ENCODE measurements around the gene FRMD8. TPM values are rescaled to one million over a fixed set of nuclear protein-coding genes. Genes with fewer than 3 reads are reported as not detected.

Gene FRMD8
- total RNA-seq, 2 donors from 2014 or later: 13.4 to 21.5 TPM

GRCh38 chr11:65420506-65420905 is 34.1 kb downstream of the FRMD8 start:
- intact Hi-C loops (cut with DNase I): loop anchor here in 1 of 2 donors (5.0 kb wide), 1 partner anchor 52 kb away; no protein-coding TSS in a partner anchor
- ATAC-seq (no peak), DNase-seq (no peak)

DNA sequence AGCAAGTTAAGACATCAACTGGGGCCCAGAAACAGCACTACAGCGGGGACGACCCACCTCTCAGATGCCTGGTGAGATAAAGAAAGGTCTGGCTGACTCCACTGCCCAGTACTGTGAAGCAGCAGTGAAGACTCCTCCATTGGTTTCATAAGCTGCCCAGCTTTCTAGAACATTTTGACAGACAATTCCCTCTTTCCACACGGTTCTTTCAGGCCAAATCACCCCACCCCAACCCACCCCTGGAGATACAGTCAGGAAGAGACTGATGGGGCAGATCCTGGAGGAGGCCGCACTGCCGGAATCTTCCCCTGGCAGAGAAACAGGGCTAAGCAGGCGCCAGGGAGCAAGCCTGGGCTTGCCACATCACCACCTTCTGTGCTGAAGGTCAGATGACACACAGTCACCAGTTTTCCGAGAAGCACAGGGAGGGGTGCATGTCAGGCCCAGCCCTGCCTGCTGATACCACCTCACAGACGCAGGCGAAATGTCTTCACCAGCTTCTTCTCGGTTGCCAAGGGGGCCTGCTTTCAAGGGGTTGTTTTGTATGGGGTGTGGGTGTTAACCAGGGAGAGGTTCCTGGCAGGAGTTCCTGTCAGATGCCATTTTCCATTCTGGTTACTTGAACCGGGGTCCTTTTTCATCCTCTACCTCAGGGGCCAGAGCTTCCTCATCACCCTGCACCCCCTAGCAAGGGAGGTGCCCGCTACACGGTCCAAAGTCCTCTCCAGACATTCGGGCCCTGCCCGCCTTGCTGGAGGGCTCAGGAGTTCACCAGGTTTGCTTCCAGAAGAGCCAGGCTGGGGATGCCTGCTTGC is 34.7 kb downstream of the FRMD8 start:
- ATAC-seq: peak; percentile 39 to 52
- peak; percentile 96 for DNase-seq
- intact Hi-C loops (cut with DNase I): loop anchor here in 1 of 2 donors (5.0 kb wide), 1 partner anchor 51 kb away; no protein-coding TSS in a partner anchor

GRCh38 chr11:65421794-65422632 is 35.6 kb downstream of the FRMD8 start:
- DNase-seq: peak; percentile 99
- peak; percentile 44 to 53 for ATAC-seq
- intact Hi-C loops (cut with DNase I): loop anchor here in 1 of 2 donors (2.0 to 5.0 kb wide), 2 partner anchors 50 to 75 kb away; no protein-coding TSS in a partner anchor

- DNase-seq: peak; percentile 95
- ATAC-seq: peak; percentile 14 to 31
- intact Hi-C loops (cut with DNase I): loop anchor here in 1 of 2 donors (2.0 to 5.0 kb wide), 2 partner anchors 49 to 74 kb away; no protein-coding TSS in a partner anchor
Observed at GRCh38 chr11:65422633-65423515, 36.4 kb downstream of the FRMD8 start, which contains the start of gene NEAT1. Gene NEAT1, plus strand, starts transcription at chr11:65422798.

DNA sequence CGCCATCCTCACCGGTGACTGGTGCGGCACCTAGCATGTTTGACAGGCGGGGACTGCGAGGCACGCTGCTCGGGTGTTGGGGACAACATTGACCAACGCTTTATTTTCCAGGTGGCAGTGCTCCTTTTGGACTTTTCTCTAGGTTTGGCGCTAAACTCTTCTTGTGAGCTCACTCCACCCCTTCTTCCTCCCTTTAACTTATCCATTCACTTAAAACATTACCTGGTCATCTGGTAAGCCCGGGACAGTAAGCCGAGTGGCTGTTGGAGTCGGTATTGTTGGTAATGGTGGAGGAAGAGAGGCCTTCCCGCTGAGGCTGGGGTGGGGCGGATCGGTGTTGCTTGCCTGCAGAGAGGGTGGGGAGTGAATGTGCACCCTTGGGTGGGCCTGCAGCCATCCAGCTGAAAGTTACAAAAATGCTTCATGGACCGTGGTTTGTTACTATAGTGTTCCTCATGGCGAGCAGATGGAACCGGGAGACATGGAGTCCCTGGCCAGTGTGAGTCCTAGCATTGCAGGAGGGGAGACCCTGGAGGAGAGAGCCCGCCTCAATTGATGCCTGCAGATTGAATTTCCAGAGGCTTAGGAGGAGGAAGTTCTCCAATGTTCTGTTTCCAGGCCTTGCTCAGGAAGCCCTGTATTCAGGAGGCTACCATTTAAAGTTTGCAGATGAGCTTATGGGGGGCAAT is 37.2 kb downstream of the FRMD8 start:
- intact Hi-C loops (cut with DNase I): loop anchor here in 1 of 2 donors (2.0 to 5.0 kb wide), 2 partner anchors 49 to 73 kb away; no protein-coding TSS in a partner anchor
- ATAC-seq (no peak), DNase-seq (peak; percentile 28)

- intact Hi-C loops (cut with DNase I): loop anchor here in 1 of 2 donors (5.0 kb wide), 1 partner anchor 48 kb away; no protein-coding TSS in a partner anchor
- peak; percentile 46 for DNase-seq
- no peak for ATAC-seq
Observed at GRCh38 chr11:65424205-65425104, 38.0 kb downstream of the FRMD8 start.

DNA sequence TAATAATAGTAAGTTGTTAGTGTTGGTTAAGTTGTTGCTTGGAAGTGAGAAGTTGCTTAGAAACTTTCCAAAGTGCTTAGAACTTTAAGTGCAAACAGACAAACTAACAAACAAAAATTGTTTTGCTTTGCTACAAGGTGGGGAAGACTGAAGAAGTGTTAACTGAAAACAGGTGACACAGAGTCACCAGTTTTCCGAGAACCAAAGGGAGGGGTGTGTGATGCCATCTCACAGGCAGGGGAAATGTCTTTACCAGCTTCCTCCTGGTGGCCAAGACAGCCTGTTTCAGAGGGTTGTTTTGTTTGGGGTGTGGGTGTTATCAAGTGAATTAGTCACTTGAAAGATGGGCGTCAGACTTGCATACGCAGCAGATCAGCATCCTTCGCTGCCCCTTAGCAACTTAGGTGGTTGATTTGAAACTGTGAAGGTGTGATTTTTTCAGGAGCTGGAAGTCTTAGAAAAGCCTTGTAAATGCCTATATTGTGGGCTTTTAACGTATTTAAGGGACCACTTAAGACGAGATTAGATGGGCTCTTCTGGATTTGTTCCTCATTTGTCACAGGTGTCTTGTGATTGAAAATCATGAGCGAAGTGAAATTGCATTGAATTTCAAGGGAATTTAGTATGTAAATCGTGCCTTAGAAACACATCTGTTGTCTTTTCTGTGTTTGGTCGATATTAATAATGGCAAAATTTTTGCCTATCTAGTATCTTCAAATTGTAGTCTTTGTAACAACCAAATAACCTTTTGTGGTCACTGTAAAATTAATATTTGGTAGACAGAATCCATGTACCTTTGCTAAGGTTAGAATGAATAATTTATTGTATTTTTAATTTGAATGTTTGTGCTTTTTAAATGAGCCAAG is 38.9 kb downstream of the FRMD8 start:
- ATAC-seq (no peak), DNase-seq (peak; percentile 37)
- intact Hi-C loops (cut with DNase I): no loop called here

DNA sequence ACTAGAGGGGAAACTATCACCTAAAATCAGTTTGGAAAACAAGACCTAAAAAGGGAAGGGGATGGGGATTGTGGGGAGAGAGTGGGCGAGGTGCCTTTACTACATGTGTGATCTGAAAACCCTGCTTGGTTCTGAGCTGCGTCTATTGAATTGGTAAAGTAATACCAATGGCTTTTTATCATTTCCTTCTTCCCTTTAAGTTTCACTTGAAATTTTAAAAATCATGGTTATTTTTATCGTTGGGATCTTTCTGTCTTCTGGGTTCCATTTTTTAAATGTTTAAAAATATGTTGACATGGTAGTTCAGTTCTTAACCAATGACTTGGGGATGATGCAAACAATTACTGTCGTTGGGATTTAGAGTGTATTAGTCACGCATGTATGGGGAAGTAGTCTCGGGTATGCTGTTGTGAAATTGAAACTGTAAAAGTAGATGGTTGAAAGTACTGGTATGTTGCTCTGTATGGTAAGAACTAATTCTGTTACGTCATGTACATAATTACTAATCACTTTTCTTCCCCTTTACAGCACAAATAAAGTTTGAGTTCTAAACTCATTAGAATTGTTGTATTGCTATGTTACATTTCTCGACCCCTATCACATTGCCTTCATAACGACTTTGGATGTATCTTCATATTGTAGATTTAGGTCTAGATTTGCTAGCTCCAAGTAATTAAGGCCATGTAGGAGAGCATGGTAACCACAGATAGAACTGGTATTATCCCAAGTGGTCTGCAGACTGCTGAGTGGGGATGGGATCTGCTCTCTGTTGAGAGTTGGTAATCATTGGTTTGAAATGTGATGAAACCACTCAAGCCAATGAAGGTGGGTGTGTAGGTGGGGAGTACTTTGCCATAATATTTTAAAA is 39.8 kb downstream of the FRMD8 start:
- DNase-seq (peak; percentile 22), ATAC-seq (no peak)
- intact Hi-C loops (cut with DNase I): loop anchor here in 1 of 2 donors (2.0 kb wide), 1 partner anchor 79 kb away; no protein-coding TSS in a partner anchor

GRCh38 chr11:65426839-65427690 is 40.6 kb downstream of the FRMD8 start:
- peak in 1 of 2 donors; percentile 1 for ATAC-seq
- intact Hi-C loops (cut with DNase I): loop anchor here in 1 of 2 donors (2.0 kb wide), 1 partner anchor 78 kb away; no protein-coding TSS in a partner anchor
- peak; percentile 36 for DNase-seq

DNA sequence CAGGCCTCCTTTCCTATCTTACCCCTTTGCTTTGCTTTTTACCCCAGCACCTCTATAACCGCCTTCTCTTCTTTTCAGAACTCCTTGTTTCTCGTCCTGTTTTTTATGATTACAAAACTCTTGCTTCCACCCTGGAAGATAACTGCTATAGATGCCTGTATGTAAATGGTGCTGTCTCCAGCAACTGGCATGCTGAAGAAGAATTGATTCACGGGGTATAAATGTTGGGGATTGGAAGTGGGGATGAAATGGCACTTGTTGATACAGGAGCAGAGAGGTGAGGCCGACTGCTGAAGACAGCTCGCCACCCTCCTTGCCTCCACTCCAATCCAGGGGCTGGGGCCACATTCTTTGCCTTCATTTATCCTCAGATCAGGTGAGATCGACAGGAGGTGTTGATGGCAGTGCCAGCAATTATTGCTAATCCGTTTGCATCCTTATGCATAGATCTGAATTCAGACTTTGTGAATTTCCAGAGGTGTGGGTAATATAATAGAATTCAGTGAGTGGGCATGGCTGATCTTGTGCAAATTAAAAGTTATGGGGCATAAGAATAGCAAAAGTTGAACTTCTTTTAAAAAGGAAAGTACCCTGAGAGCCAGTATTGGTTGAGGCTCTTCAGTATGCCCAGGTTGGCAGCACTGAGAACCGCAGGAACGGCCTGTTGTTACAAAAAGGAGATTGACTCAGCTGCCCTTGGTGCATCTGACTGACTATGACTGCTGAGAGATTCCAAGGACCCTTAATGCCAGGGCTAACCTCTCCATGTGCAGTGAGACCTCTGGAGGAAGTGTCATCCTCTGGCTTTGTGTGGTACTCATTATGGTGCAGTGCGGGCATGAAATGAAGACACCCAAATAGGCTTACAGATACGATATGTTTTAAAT is 41.5 kb downstream of the FRMD8 start:
- ATAC-seq (peak in 1 of 2 donors; percentile 3), DNase-seq (peak; percentile 40)
- intact Hi-C loops (cut with DNase I): loop anchor here in 1 of 2 donors (2.0 kb wide), 1 partner anchor 77 kb away; no protein-coding TSS in a partner anchor

GRCh38 chr11:65428578-65429067 is 42.2 kb downstream of the FRMD8 start:
- ATAC-seq (peak in 1 of 2 donors; percentile 2), DNase-seq (no peak)
- intact Hi-C loops (cut with DNase I): no loop called here

DNA sequence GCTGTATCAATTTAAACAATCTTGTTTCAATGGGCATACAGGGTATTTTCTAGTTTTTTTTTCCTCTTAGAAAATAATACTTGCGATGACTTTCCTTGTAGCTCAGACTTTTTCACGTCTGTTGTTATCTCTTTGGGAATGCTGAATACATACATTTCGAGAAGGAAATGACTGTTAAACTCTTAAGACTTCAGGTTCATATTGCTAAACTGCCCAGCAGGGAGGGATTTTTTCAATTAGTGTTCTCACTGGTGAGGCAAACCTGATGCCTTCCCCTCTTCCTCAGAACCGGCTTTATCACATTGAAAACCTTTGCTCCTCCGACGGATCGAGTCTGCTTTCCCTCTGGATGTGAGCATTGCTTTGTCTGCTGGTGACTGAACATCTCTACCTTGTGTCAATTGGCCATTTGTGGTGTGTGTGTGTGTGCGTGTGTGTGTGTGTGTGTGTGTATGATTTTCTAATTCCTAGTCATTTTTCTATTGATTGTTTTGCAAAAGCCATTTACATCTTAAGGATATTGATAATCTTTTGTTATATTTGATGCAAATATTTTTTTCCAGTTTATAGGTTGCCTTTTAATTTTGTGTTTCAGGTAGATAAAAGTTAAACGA is 42.7 kb downstream of the FRMD8 start:
- ATAC-seq: peak in 1 of 2 donors; percentile 1
- no peak for DNase-seq
- intact Hi-C loops (cut with DNase I): no loop called here
